Endothelial cell of umbilical vein (primary cell): ENCODE data around the gene EPN2.

Experiments used
- CTCF ChIP-seq, 2 donors: IDR thresholded peaks; 1 replicate in 1 of 2; 2 replicates in 1 of 2; pipeline ENCODE4 v1.5.1; 2011; ENCODE audit warnings: low read length in 2 of 2, mild to moderate bottlenecking in 2 of 2, moderate library complexity in 2 of 2, control low read depth in 1 of 2, inconsistent platforms in 1 of 2, low read depth in 1 of 2; ENCODE audit not compliant: insufficient read depth in 1 of 2; ENCODE audit errors: extremely low read depth in 1 of 2
- POLR2AphosphoS5 ChIP-seq: IDR thresholded peaks from 2 replicates; pipeline ENCODE4 v1.6.1; 2012; ENCODE audit warnings: low read depth, mild to moderate bottlenecking, control low read depth, low read length, moderate library complexity; ENCODE audit not compliant: insufficient read depth

DNA sequence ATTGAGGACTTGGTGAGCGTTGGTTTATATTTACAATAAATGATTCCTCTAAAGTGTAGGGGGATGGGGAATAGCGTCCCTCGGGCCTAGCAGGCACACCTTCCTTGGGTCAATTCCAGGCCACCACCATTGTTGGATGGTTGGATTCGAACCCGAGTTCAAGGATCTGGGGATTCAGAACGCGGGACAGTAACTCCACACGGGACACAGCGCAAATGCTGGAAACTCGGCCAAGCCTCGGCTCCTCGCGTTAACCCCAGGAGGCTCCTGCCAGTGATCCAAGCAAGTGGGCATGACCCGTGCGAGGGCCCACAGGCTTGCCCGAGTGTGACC lies 124.7 kb downstream of the EPN2 start:
- no peak for TF ChIP-seq CTCF (IDR thresholded peaks at IDR 0.05; ENCODE audit: extremely low read depth in 1 of 2, insufficient read depth in 1 of 2, low read depth in 1 of 2, low read length in 2 of 2)
- no peak for TF ChIP-seq POLR2AphosphoS5
